ENCODE measurements around the gene CTNNA1.

GRCh38 chr5:138772986-138773594 lies 19.9 kb downstream of the CTNNA1 start:
- TF ChIP-seq EZH2phosphoT487 (IDR thresholded peaks at IDR 0.05; ENCODE audit: borderline replicate concordance, low read length), result no peak
- TF ChIP-seq CTCF (IDR thresholded peaks at IDR 0.05; ENCODE audit: low read depth, low read length, poor library complexity, severe bottlenecking), result no peak
